ENCODE data around the gene ATP11A.
"Not testable (repeated sequence)": the region's sequence is repeated elsewhere in the genome, so short reads cannot be mapped to it uniquely, and the experiment has no call there.

ATP11A gene

GRCh38 chr13:112779856-112780604 lies 90.2 kb downstream of the ATP11A start:
- DNase-seq = no peak

- DNase-seq = no peak
These were observed 91.4 kb downstream of the ATP11A start for GRCh38 chr13:112781287-112781686.

GRCh38 chr13:112781881-112782361 lies 92.1 kb downstream of the ATP11A start:
- DNase-seq = no peak

- DNase-seq = no peak
These were observed 92.7 kb downstream of the ATP11A start for GRCh38 chr13:112782429-112783010.

- no peak for DNase-seq
These were observed 93.5 kb downstream of the ATP11A start for GRCh38 chr13:112783135-112783977.

GRCh38 chr13:112783978-112784371 lies 94.1 kb downstream of the ATP11A start:
- no peak for DNase-seq

GRCh38 chr13:112784811-112785482 lies 95.1 kb downstream of the ATP11A start:
- no peak for DNase-seq

- no peak for DNase-seq
These were observed 95.6 kb downstream of the ATP11A start for GRCh38 chr13:112785483-112785856.

GRCh38 chr13:112786810-112787209 lies 97.0 kb downstream of the ATP11A start:
- not testable (repeated sequence) for DNase-seq

GRCh38 chr13:112790735-112791641 lies 101.2 kb downstream of the ATP11A start:
- no peak for DNase-seq

- no peak for DNase-seq
These were observed 102.0 kb downstream of the ATP11A start for GRCh38 chr13:112791663-112792440.

GRCh38 chr13:112792511-112792910 lies 102.7 kb downstream of the ATP11A start:
- no peak for DNase-seq

GRCh38 chr13:112793545-112794445 lies 104.0 kb downstream of the ATP11A start:
- no peak for DNase-seq

GRCh38 chr13:112795277-112795676 lies 105.4 kb downstream of the ATP11A start:
- DNase-seq = no peak

GRCh38 chr13:112796190-112796915 lies 106.5 kb downstream of the ATP11A start:
- DNase-seq = no peak

GRCh38 chr13:112799394-112799793 lies 109.6 kb downstream of the ATP11A start:
- DNase-seq = no peak

GRCh38 chr13:112800057-112800456 lies 110.2 kb downstream of the ATP11A start:
- no peak for DNase-seq

- not testable (repeated sequence) for DNase-seq
These were observed 111.0 kb downstream of the ATP11A start for GRCh38 chr13:112800807-112801206.

- DNase-seq = no peak
These were observed 113.0 kb downstream of the ATP11A start for GRCh38 chr13:112802802-112803195.

All from stimulated activated CD4-positive, alpha-beta T cell treated with anti-CD3 and anti-CD28 coated beads, Interleukin-2, amount 100 ng/mL, for 48 hours (primary cell).